Chondrocyte (in vitro differentiated cells): ENCODE measurements around the gene RPS6KB1. TPM values are rescaled to one million over a fixed set of nuclear protein-coding genes. Genes with fewer than 3 reads are reported as not detected.

Experiments
- total RNA-seq: library from RNA; stranded (reverse); gene quantifications from 3 replicates; pipeline ENCODE4 v1.2.1, GENCODE V29; 2021

Gene RPS6KB1
- total RNA-seq, 1 donor from 2014 or later: 29.6 TPM

Other genes with a start within 250 kb of the RPS6KB1 start
- 18.0 to 24.1 TPM (median 20.9 TPM) in 3 replicates for gene PTRH2, start 185.7 kb upstream of the RPS6KB1 start, total RNA-seq
- 295 to 347 TPM (median 324 TPM) in 3 replicates for gene VMP1, start 185.5 kb upstream of the RPS6KB1 start, total RNA-seq
- gene TUBD1, start 178 bp upstream of the RPS6KB1 start, total RNA-seq: 6.0 to 10.5 TPM (median 6.0 TPM) in 3 replicates
- gene RNFT1, start 71.6 kb downstream of the RPS6KB1 start, total RNA-seq: 21.4 to 31.9 TPM (median 23.3 TPM) in 3 replicates
- gene HEATR6, start 185.8 kb downstream of the RPS6KB1 start, total RNA-seq: 21.6 to 28.6 TPM (median 23.0 TPM) in 3 replicates